Muscle of arm (tissue), 12 donors: ENCODE results near the gene CADM2. TPM values are rescaled to one million over a fixed set of nuclear protein-coding genes. Genes with fewer than 3 reads are reported as not detected.
"Not testable (repeated sequence)": the region's sequence is repeated elsewhere in the genome, so short reads cannot be mapped to it uniquely, and the experiment has no call there.

Source experiments
- DNase-seq: peaks from one replicate; pipeline ENCODE4 v3.0.0-alpha.2; 2013
- polyA plus RNA-seq, 12 donors: library from polyadenylated mRNA; unstranded; fragments of 120-200 nt; gene quantifications; one replicate each; pipeline ENCODE4 v1.2.1, GENCODE V29; 2013; ENCODE audit not compliant: insufficient read length in 12 of 12

CADM2 gene
- polyA plus RNA-seq, 12 donors: 2.3 to 28.5 (median 5.5) TPM; not detected in 1

DNA sequence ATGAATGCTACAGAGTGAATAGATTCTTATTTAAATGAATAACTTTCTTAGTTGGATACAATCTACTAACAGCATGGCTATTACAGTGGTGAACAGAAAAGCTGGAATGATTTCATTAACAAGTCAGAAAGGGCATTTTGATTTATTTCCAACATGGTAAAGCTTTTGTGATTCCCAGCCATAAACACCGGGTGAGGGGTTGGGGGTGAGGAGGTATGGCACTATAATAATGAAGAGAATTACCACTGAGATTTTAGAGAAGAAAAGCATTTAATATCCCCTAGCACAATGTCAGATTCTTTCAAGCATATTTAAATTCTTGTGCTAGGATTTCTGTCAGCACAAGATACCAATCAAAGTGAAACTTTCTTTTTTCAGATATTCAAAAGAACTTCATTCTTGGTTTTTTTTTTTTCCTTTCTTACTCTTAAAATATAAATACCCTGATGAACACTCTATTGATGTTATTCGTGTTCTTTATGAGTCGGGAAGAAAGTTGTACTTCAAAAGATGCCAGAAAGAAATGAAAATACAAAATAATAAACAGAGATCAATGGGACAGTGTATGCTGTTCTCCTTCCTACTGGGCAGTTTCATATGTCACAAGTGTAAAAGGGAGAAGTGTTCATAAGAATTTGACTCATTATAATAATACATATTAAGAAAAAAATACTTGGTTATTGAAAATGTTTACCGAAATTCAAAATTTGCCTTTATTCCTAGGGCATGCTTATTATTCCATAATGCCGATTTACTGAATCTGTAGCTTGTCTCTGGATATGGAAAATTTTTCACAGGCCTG, 522.8 kb downstream of the CADM2 start:
- peak; percentile 1 for DNase-seq

DNA sequence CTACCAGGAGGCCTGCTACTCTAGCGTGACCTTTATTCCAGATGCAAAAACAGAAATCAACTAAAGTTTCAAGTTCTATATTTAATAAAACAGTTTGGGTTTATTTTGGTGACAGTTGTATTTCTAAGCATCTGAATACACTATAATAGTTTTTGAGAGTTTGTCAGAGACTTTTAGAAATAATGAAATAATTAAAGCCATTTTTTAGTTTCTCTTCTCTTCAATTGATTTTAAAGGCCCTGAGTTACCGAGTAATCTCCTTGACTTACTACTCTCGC, 523.4 kb downstream of the CADM2 start:
- peak; percentile 24 for DNase-seq

DNA sequence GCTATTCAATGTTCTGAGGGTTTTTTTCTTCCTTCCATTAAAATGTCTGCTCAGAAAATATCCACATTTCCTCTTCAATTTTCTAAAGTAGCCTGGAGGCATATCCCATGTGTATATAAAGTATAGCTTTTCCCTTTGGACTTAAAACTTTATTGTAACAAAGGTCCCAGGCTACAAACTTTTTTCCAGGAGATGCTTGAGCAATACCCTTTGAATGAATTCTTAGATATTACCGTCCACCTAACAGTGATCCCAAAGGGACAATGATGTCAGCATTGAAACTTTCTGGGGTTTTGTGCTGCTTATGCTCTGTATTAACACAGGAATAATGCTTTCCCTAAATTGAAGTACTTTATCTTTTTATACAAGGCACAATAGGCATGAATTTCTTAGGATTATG, 525.2 kb downstream of the CADM2 start:
- DNase-seq: no peak

- DNase-seq: no peak
Observed at GRCh38 chr3:85487375-85487774, 528.6 kb downstream of the CADM2 start.

GRCh38 chr3:85495602-85496001, 536.8 kb downstream of the CADM2 start:
- DNase-seq: no peak

GRCh38 chr3:85498177-85498576, 539.4 kb downstream of the CADM2 start:
- DNase-seq: no peak

DNA sequence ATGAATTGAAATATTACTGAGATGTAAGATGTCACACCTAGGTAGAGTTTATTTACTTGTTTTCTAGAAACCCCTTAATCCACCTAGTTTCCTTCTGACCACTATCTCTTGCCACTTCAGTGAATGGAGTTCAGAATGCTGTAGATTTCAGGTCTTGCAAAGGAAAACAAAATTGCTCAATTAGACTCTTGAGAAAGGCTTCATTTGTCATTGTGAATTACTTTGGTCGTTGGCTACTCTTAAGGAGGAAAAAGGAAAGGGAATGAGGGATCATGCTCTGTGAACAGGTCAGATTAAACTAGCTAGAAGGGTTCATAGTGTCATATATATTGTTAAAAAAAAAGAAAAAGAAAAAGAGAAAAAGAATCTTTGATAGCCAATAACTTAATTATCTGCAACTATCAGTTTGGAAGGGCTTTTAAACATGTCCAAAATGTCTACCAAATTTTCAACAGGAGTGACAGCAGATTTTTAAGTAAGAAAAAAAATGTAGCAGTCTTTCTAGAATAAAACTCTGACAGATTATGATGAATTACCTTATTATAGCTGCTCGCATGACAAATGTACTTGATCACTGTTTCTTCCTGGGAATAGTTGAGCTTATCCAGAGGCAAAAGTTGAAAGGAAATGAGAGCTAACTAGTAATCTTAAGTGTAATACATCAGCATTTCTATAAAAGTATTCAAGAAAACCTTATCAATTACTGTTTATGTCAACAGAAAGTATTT, 543.5 kb downstream of the CADM2 start:
- no peak for DNase-seq

- not testable (repeated sequence) for DNase-seq
Observed at GRCh38 chr3:85504129-85504784, 545.5 kb downstream of the CADM2 start.

GRCh38 chr3:85504785-85505511, 546.2 kb downstream of the CADM2 start:
- not testable (repeated sequence) for DNase-seq

DNA sequence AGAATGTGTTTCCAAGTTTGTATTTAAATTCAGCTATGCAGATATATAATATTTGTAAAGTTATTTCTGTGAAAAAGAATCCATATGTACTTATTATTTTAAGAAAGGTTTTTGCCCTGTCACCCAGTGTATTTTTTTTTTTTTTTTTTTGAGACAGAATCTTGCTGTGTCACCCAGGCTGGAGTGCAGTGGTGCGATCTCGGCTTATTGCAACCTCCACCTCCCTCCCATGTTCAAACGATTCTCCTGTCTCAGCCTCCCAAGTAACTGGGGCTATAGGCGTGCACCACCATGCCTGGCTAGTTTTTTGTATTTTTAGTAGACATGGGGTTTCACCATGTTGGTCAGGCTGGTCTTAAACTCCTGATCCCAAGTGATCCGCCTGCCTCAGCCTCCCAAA, 548.3 kb downstream of the CADM2 start:
- not testable (repeated sequence) for DNase-seq

GRCh38 chr3:85508659-85509058, 549.9 kb downstream of the CADM2 start:
- no peak for DNase-seq

- DNase-seq: no peak
Observed at GRCh38 chr3:85516146-85516545, 557.4 kb downstream of the CADM2 start.

- DNase-seq: no peak
Observed at GRCh38 chr3:85524104-85524503, 565.3 kb downstream of the CADM2 start.

DNA sequence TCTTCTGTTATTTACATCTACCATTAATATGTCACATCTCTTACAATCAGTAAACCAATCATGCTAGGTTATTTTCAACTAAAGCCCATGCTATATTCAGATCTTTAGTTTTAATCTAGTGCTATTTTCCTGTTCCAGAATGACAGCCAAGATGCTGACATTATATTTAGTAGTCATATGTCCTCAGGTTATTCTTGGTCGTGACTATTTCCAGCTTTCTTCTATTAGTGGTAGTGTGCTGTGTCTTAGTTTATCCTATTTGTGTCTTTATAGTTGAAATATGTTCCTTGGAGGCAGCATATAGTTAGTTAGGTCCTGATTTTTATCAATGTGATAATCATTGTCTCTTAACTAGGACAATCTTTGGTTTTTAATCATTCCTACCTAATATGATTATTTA, 566.5 kb downstream of the CADM2 start:
- DNase-seq: no peak

- DNase-seq: no peak
Observed at GRCh38 chr3:85533586-85533985, 574.8 kb downstream of the CADM2 start.

DNA sequence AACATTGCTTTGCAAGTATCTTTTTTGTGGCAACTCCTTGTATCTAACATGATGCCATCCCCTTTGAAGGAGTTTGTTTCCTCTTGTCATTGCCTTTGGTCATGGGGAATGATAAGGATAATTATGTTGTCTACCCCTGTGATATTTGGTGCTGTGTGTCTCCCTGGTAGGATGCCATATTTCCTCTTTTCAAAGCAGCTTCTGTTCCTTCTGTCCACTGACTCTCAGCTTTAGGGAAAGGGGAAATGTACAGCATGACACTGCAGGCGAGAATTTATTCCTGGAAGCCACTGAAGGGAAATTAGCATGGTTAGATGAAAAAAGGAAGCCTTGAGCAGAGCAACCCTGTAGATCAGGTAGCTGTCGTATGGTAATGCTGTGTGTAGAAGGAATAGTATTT, 576.7 kb downstream of the CADM2 start:
- no peak for DNase-seq

DNA sequence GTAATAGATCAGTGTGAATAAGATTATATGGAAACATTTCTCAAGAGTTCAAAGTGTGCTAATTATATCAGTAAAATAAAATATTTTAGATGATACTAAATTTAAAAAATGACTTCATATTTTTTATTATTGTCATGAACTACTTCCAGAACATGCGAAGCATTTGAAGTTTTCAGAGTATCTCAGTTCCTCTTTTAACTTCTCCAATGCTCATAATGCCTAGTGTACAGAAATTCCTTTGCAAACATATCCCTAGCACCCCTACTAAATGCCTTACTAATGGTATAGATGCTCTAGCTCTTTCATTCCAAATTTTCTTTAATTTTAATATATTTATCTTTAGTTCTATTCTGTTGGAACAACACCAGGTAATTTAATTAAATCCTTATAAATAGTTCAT, 580.4 kb downstream of the CADM2 start:
- no peak for DNase-seq

DNA sequence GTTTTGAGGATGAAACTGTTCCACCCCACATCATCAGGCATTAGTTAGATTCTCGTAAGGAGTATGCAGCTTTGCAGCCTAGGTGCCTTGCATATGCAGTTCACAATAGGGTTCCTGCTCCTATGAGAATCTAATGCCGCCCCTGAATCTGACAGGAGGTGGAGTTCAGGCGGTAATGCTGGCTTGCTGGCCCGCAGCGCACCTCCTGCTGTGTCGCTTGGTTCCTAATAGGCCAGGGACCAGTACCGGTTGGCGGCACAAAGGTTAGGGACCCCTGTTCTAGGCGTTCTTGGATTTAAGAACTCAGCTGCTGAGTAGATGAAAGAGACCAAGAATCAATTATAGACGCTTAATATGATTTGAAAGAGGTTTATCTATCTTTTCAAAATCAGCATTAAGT, 595.4 kb downstream of the CADM2 start:
- no peak for DNase-seq

- peak; percentile 27 for DNase-seq
Observed at GRCh38 chr3:85560088-85560785, 601.4 kb downstream of the CADM2 start.

GRCh38 chr3:85567071-85567676, 608.4 kb downstream of the CADM2 start:
- DNase-seq: peak; percentile 44

DNA sequence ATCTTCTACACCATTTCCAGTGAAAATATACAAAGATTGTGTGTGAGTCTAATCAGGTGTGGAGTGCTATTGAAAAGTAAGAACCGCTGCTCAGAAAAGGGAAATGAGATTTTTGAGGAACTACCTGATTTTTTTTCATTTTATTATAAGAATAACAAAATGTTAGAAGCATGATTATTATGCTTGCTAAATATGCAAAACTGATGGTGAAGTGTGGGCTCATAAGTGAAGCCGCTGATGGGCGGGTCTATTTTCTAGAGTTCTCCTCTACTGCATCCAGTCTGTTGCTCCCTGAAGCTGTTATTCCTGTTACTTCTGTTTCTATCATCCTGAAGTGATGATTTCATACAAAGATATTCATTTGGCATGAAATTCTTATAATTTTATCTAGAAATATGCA, 612.0 kb downstream of the CADM2 start:
- no peak for DNase-seq
